Testis (tissue), 5 donors: ENCODE results near the gene NFATC2IP. TPM values are rescaled to one million over a fixed set of nuclear protein-coding genes. Genes with fewer than 3 reads are reported as not detected.
A peak's percentile ranks its signal among the peaks of the same experiment; 100 is the strongest.

ENCODE experiments used
- DNase-seq: peaks from one replicate; pipeline ENCODE4 v3.0.0-alpha.2; 2019
- H3K27ac ChIP-seq, 2 donors: fragments of 200-600 bp; sonication (generic); one replicate each; pipeline ENCODE4 v1.5.1; 2019
- H3K27me3 ChIP-seq: fragments of 200-600 bp; sonication (generic); one replicate; pipeline ENCODE4 v1.5.1; 2019
- H3K36me3 ChIP-seq: fragments of 200-600 bp; sonication (generic); one replicate; pipeline ENCODE4 v1.5.1; 2017; ENCODE audit warnings: low read depth; ENCODE audit errors: missing control alignments
- H3K4me1 ChIP-seq: fragments of 200-600 bp; sonication (generic); one replicate; pipeline ENCODE4 v1.5.1; 2019
- H3K4me3 ChIP-seq, 2 donors: fragments of 200-600 bp; sonication (generic); one replicate each; pipeline ENCODE4 v1.5.1; 2017 to 2019
- H3K9me3 ChIP-seq: fragments of 200-600 bp; sonication (generic); one replicate; pipeline ENCODE4 v1.5.1; 2017
- CTCF ChIP-seq, 3 experiments: fragments of 450-650 bp in 2 of 3; fragments of 200-600 bp in 1 of 3; sonication (generic) in 1 of 3; IDR thresholded peaks; one replicate each; pipeline ENCODE4 v1.5.1; 2016 to 2019; ENCODE audit warnings: antibody characterized with exemption in 3 of 3, mild to moderate bottlenecking in 2 of 3, moderate library complexity in 1 of 3
- POLR2A ChIP-seq: fragments of 450-650 bp; IDR thresholded peaks from one replicate; pipeline ENCODE4 v1.6.1; 2017; ENCODE audit warnings: antibody characterized with exemption, mild to moderate bottlenecking, moderate library complexity
- WGBS, 2 donors: methylation state at CpG; one replicate each; pipeline ENCODE4 v1.1.5; 2018; 5-methylcytosine and 5-hydroxymethylcytosine counted together
- intact Hi-C: fragments of 100-400 bp; cut with DNase I; formaldehyde crosslinking; loops from one replicate; pipeline ENCODE4 v1.15.1; 2023; ENCODE audit warnings: low total_unique reads
- long read RNA-seq, 2 donors: transcript quantifications; one replicate each; lab custom pipeline, GENCODE V29; 2026
- polyA plus RNA-seq: library from polyadenylated mRNA; stranded (reverse); fragments of 350-450 nt; fragmentation: Illumina TruSeq; extraction: RNeasy Lipid Tissue Mini Kit (QIAGEN cat#74804); gene quantifications from one replicate; pipeline ENCODE4 v1.2.3, GENCODE V29; 2014; ENCODE audit warnings: low read depth, low replicate concordance; ENCODE audit not compliant: insufficient read depth
- total RNA-seq, 2 donors: library from RNA; depleted of rRNA; stranded (reverse); fragments of >200 nt; gene quantifications; one replicate each; pipeline ENCODE4 v1.2.3, GENCODE V29; 2016

The NFATC2IP gene
- total RNA-seq (100 to 1,000 TPM in 1 of 2 donors, 10 to 100 TPM in 1; 81.1 to 111 TPM), polyA plus RNA-seq (69.0 TPM)
- long read RNA-seq, donor 1, full-length matches to known transcripts = 9 of 9 reads
- long read RNA-seq, donor 1, partial matches to known transcripts = 0 of 9 reads
- long read RNA-seq, donor 1, other reads (novel, unspliced or antisense) = 0 of 9 reads
- long read RNA-seq, donor 2, full-length matches to known transcripts = 4 of 14 reads
- long read RNA-seq, donor 2, partial matches to known transcripts = 10 of 14 reads
- long read RNA-seq, donor 2, other reads (novel, unspliced or antisense) = 0 of 14 reads

GRCh38 chr16:28950648-28951409 is at the start of gene NFATC2IP:
TSS of gene NFATC2IP (plus strand) at chr16:28950937. CDS start at chr16:28951012, 75 bp downstream.
- no peaks in the 10 kb centered on the region for H3K27me3 ChIP-seq
- peaks cover 9% of the 10 kb centered on the region for H3K4me1 ChIP-seq
- TF ChIP-seq POLR2A = no peak
- no peak for TF ChIP-seq CTCF (IDR thresholded peaks at IDR 0.05)
- no peaks in the 10 kb centered on the region for H3K9me3 ChIP-seq
- intact Hi-C loops = no loop called here
- H3K36me3 ChIP-seq = no peaks in the 10 kb centered on the region
- 0 to 1% methylated on average over 22 to 79 of the region's 79 CpGs for WGBS, 2 donors
- peak; percentile 100 for DNase-seq
- H3K27ac ChIP-seq = peak within 1 kb of the TSS; percentile 80 to 84
- H3K4me3 ChIP-seq = peak within 1 kb of the TSS; percentile 79 to 89

- no peak for TF ChIP-seq POLR2A
- no peak for TF ChIP-seq CTCF (IDR thresholded peaks at IDR 0.05)
- no peaks in the 10 kb centered on the region for H3K36me3 ChIP-seq
- intact Hi-C loops = no loop called here
- H3K9me3 ChIP-seq = no peaks in the 10 kb centered on the region
- WGBS, 2 donors = 92% methylated on average over 15 of the region's 15 CpGs; no CpG with 5 or more reads in 1 of the 2 donors
- H3K27me3 ChIP-seq = no peaks in the 10 kb centered on the region
- no peak overlapping the region for H3K27ac ChIP-seq
- DNase-seq = no peak
- H3K4me3 ChIP-seq = no peak overlapping the region
- H3K4me1 ChIP-seq = no peaks in the 10 kb centered on the region
Measured at GRCh38 chr16:28901862-28902261, 48.9 kb upstream of the NFATC2IP start.

DNA sequence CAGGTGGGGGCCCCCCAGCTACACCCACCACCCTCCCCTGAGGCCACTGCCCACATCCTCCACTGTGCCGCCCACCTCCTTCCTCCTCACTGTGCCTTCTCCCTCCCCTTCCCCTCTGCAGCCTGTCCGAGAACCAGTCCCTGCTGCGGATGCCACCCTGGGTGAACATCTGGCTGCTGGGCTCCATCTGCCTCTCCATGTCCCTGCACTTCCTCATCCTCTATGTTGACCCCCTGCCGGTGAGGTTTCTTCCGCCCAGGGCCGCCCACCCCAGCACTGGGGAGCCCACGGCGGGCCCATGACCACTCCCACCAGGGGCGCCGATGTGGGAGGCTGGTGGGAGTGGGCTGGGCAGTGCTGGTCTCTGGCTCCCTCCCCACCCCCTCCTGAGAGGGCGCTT is 47.8 kb upstream of the NFATC2IP start:
- H3K4me1 ChIP-seq = no peaks in the 10 kb centered on the region
- no peak overlapping the region for H3K4me3 ChIP-seq
- no peaks in the 10 kb centered on the region for H3K9me3 ChIP-seq
- H3K27ac ChIP-seq = no peak overlapping the region
- H3K36me3 ChIP-seq = no peaks in the 10 kb centered on the region
- H3K27me3 ChIP-seq = no peaks in the 10 kb centered on the region
- no peak for DNase-seq
- WGBS, 2 donors = 69 to 93% methylated on average over 5 to 11 of the region's 11 CpGs
- intact Hi-C loops = no loop called here
- TF ChIP-seq POLR2A (no peak), CTCF (IDR thresholded peaks at IDR 0.05) (no peak)

GRCh38 chr16:28903344-28904042 is 47.2 kb upstream of the NFATC2IP start:
- Histone ChIP-seq H3K4me3 (no peak overlapping the region), H3K27ac (no peak overlapping the region), H3K27me3 (no peaks in the 10 kb centered on the region), H3K9me3 (no peaks in the 10 kb centered on the region), H3K36me3 (no peaks in the 10 kb centered on the region), H3K4me1 (no peaks in the 10 kb centered on the region)
- TF ChIP-seq CTCF (IDR thresholded peaks at IDR 0.05) = no peak
- TF ChIP-seq POLR2A = no peak
- 79 to 88% methylated on average over 19 to 29 of the region's 29 CpGs for WGBS, 2 donors
- DNase-seq = no peak
- intact Hi-C loops = no loop called here
